ENCODE measurements around the gene HBEGF.

Gene HBEGF

DNA sequence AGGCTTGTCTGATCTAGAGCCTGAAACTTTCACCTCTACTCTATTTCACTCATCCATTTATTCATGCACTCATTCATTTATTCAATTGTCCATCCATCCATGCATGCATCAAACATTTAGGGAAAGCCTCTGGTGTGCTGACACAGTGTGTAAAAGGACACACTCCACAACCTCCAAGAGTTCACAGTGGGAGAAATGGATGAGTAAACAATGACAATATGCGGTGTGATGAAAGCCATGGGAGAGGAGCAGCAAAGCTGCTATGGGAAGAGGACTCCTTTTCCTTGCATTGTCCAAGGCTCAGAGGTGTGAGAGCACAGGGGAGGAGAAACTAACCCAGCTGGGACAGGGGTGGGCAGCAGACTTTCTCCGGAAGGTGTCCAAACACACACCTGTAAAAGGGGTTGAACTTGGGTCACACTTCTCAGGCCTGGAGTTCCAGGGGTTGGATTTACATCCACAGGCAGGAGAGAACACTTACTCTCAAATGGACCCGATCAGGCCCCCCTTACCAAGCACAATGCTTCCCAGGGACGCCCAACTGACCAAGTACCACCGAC, 22.3 kb downstream of the HBEGF start:
- no peak for TF ChIP-seq CTCF (IDR thresholded peaks at IDR 0.05)
- no peaks in the 10 kb centered on the region for H3K9me3 Mint-ChIP-seq
- no peak overlapping the region for H3K27ac Mint-ChIP-seq
- H3K4me3 Mint-ChIP-seq: no peak overlapping the region
- no peak for DNase-seq
- H3K4me1 Mint-ChIP-seq: peaks cover 61% of the 10 kb centered on the region
- H3K27me3 Mint-ChIP-seq (ENCODE audit: low read depth, poor library complexity): no peaks in the 10 kb centered on the region
- H3K36me3 Mint-ChIP-seq (ENCODE audit: low read depth): no peaks in the 10 kb centered on the region

GRCh38 chr5:140322751-140323731, 23.4 kb downstream of the HBEGF start:
- Mint-ChIP-seq H3K27me3 (ENCODE audit: low read depth, poor library complexity) (no peaks in the 10 kb centered on the region), H3K27ac (peak overlapping the region; percentile 26), H3K36me3 (ENCODE audit: low read depth) (no peaks in the 10 kb centered on the region), H3K4me3 (no peak overlapping the region), H3K9me3 (no peaks in the 10 kb centered on the region), H3K4me1 (peaks cover 50% of the 10 kb centered on the region)
- no peak for TF ChIP-seq CTCF (IDR thresholded peaks at IDR 0.05)
- DNase-seq: peak; percentile 29

DNA sequence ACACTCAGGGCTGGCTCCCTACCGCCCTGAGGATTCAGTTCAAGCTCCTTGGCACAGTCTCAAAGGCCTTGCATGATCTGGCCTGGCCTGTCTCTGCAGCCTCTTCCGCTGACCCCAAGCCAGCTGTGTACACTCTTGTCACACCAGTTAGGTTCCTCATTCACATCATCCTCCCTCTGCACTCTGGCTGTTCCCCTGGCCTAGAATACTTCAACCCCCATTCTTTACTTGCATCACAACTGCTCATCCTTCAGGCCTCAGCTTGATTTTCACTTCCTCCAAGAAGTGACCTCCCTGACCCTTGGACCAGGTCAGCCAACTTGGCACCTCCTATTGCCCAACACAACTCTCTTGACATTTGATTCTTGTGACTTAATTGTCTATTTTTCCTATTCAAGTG, 24.6 kb downstream of the HBEGF start:
- Mint-ChIP-seq H3K4me3 (no peak overlapping the region), H3K27ac (no peak overlapping the region), H3K36me3 (ENCODE audit: low read depth) (no peaks in the 10 kb centered on the region), H3K27me3 (ENCODE audit: low read depth, poor library complexity) (no peaks in the 10 kb centered on the region), H3K9me3 (no peaks in the 10 kb centered on the region), H3K4me1 (peaks cover 38% of the 10 kb centered on the region)
- no peak for TF ChIP-seq CTCF (IDR thresholded peaks at IDR 0.05)
- DNase-seq: no peak

DNA sequence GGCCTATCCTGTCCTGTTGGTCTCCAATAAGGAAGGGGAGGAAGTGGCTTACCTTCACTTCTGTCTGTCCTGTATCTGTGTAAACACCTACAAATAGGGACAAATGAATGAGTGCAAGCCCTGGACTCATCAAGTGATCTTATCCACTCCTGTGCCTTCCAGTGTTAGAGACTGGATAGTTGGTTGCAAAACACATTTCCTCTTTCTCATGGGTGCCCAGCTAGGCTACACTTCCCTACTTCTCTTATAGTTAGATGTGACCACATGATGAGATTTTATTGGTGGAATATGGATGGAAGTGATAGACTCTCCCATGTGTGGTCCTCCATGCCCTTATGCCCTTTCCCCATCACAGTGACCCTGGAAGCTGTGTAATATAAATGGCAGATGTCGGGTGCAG, 26.6 kb downstream of the HBEGF start:
- Mint-ChIP-seq H3K36me3 (ENCODE audit: low read depth) (no peaks in the 10 kb centered on the region), H3K27ac (no peak overlapping the region), H3K27me3 (ENCODE audit: low read depth, poor library complexity) (peaks cover 2% of the 10 kb centered on the region), H3K9me3 (no peaks in the 10 kb centered on the region), H3K4me1 (peaks cover 21% of the 10 kb centered on the region), H3K4me3 (no peak overlapping the region)
- DNase-seq: no peak
- no peak for TF ChIP-seq CTCF (IDR thresholded peaks at IDR 0.05)

GRCh38 chr5:140318792-140319191, 27.6 kb downstream of the HBEGF start:
- Mint-ChIP-seq H3K27ac (no peak overlapping the region), H3K36me3 (ENCODE audit: low read depth) (no peaks in the 10 kb centered on the region), H3K4me3 (no peak overlapping the region), H3K27me3 (ENCODE audit: low read depth, poor library complexity) (peaks cover 4% of the 10 kb centered on the region), H3K4me1 (peaks cover 11% of the 10 kb centered on the region), H3K9me3 (no peaks in the 10 kb centered on the region)
- no peak for DNase-seq
- no peak for TF ChIP-seq CTCF (IDR thresholded peaks at IDR 0.05)

Measured in nephron progenitor cell (in vitro differentiated cells).